GM12865 (cell line): ENCODE data around the gene B3GNT8.
"Not testable (repeated sequence)": the region's sequence is repeated elsewhere in the genome, so short reads cannot be mapped to it uniquely, and the experiment has no call there.

Source experiments
- DNase-seq: peaks from one replicate; pipeline ENCODE4 v3.0.0; 2010; ENCODE audit warnings: low read depth
- H3K4me3 ChIP-seq: 2 replicates; pipeline ENCODE4 v1.5.1; 2011; ENCODE audit warnings: mild to moderate bottlenecking, low read depth, low read length, control low read depth
- TF ChIP-seq, protein P1 (sequence below): IDR thresholded peaks from 2 replicates; pipeline ENCODE4 v1.5.1; 2011; ENCODE audit warnings: low read length, control low read depth, low read depth, inconsistent platforms; ENCODE audit not compliant: insufficient read depth; ENCODE audit errors: missing control alignments

Gene B3GNT8

GRCh38 chr19:41384351-41384750 is 42.8 kb downstream of the B3GNT8 start:
- no peak overlapping the region for H3K4me3 ChIP-seq
- peak; percentile 25 for DNase-seq
- TF ChIP-seq, protein P1, sequence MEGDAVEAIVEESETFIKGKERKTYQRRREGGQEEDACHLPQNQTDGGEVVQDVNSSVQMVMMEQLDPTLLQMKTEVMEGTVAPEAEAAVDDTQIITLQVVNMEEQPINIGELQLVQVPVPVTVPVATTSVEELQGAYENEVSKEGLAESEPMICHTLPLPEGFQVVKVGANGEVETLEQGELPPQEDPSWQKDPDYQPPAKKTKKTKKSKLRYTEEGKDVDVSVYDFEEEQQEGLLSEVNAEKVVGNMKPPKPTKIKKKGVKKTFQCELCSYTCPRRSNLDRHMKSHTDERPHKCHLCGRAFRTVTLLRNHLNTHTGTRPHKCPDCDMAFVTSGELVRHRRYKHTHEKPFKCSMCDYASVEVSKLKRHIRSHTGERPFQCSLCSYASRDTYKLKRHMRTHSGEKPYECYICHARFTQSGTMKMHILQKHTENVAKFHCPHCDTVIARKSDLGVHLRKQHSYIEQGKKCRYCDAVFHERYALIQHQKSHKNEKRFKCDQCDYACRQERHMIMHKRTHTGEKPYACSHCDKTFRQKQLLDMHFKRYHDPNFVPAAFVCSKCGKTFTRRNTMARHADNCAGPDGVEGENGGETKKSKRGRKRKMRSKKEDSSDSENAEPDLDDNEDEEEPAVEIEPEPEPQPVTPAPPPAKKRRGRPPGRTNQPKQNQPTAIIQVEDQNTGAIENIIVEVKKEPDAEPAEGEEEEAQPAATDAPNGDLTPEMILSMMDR = no peak

GRCh38 chr19:41381536-41381935 is 45.6 kb downstream of the B3GNT8 start:
- DNase-seq, H3K4me3 ChIP-seq: not testable (repeated sequence)

- H3K4me3 ChIP-seq = no peak overlapping the region
- TF ChIP-seq, protein P1 = peak; percentile 41
- DNase-seq = peak; percentile 75
Observed at GRCh38 chr19:41377977-41378709, 49.0 kb downstream of the B3GNT8 start.

- no peak for DNase-seq
- TF ChIP-seq, protein P1 = no peak
- no peak overlapping the region for H3K4me3 ChIP-seq
Observed at GRCh38 chr19:41376998-41377365, 50.2 kb downstream of the B3GNT8 start.

- peak within 1 kb of the TSS; percentile 21; the same call in 1 of the 2 replicates for H3K4me3 ChIP-seq
- TF ChIP-seq, protein P1 = no peak
- no peak for DNase-seq
Observed at GRCh38 chr19:41376241-41376997, 50.8 kb downstream of the B3GNT8 start, which contains the start of gene TMEM91. TSS of gene TMEM91 (plus strand) at chr19:41376533. CDS start at chr19:41378310, 1,777 bp downstream.
